T-helper 1 cell treated with Interleukin-12 subunit alpha and Interleukin-12 subunit beta and Interleukin-4 antibody, amounts not matched to agents 30 μg/mL and 1 μg/mL, for 36 hours (primary cell): ENCODE measurements around the gene ERCC6L2.

Experiments
- H3K27ac Mint-ChIP-seq: one replicate; pipeline ENCODE4 v1.8.0; 2021; ENCODE audit warnings: mild to moderate bottlenecking, mixed read lengths
- H3K27me3 Mint-ChIP-seq: one replicate; pipeline ENCODE4 v1.8.0; 2021; ENCODE audit warnings: low read depth, mixed read lengths
- H3K36me3 Mint-ChIP-seq: one replicate; pipeline ENCODE4 v1.8.0; 2021; ENCODE audit warnings: low read depth, mixed read lengths
- H3K4me1 Mint-ChIP-seq: one replicate; pipeline ENCODE4 v1.8.0; 2021; ENCODE audit warnings: low read depth, mixed read lengths
- H3K4me3 Mint-ChIP-seq: one replicate; pipeline ENCODE4 v1.8.0; 2021; ENCODE audit warnings: mild to moderate bottlenecking, moderate library complexity, mixed read lengths
- H3K9me3 Mint-ChIP-seq: one replicate; pipeline ENCODE4 v1.8.0; 2021; ENCODE audit warnings: mixed read lengths

ERCC6L2 gene, protein sequence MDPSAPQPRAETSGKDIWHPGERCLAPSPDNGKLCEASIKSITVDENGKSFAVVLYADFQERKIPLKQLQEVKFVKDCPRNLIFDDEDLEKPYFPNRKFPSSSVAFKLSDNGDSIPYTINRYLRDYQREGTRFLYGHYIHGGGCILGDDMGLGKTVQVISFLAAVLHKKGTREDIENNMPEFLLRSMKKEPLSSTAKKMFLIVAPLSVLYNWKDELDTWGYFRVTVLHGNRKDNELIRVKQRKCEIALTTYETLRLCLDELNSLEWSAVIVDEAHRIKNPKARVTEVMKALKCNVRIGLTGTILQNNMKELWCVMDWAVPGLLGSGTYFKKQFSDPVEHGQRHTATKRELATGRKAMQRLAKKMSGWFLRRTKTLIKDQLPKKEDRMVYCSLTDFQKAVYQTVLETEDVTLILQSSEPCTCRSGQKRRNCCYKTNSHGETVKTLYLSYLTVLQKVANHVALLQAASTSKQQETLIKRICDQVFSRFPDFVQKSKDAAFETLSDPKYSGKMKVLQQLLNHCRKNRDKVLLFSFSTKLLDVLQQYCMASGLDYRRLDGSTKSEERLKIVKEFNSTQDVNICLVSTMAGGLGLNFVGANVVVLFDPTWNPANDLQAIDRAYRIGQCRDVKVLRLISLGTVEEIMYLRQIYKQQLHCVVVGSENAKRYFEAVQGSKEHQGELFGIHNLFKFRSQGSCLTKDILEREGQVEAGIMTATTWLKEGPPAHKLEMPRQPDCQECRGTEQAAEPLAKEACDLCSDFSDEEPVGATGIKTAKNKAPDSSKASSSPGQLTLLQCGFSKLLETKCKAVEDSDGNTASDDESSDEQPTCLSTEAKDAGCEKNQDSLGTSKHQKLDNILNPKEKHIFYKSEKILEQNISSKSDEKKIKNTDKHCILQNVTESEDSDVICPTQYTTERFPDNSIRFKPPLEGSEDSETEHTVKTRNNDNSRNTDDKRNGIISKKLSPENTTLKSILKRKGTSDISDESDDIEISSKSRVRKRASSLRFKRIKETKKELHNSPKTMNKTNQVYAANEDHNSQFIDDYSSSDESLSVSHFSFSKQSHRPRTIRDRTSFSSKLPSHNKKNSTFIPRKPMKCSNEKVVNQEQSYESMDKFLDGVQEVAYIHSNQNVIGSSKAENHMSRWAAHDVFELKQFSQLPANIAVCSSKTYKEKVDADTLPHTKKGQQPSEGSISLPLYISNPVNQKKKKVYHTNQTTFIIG (N-terminal part only)

DNA sequence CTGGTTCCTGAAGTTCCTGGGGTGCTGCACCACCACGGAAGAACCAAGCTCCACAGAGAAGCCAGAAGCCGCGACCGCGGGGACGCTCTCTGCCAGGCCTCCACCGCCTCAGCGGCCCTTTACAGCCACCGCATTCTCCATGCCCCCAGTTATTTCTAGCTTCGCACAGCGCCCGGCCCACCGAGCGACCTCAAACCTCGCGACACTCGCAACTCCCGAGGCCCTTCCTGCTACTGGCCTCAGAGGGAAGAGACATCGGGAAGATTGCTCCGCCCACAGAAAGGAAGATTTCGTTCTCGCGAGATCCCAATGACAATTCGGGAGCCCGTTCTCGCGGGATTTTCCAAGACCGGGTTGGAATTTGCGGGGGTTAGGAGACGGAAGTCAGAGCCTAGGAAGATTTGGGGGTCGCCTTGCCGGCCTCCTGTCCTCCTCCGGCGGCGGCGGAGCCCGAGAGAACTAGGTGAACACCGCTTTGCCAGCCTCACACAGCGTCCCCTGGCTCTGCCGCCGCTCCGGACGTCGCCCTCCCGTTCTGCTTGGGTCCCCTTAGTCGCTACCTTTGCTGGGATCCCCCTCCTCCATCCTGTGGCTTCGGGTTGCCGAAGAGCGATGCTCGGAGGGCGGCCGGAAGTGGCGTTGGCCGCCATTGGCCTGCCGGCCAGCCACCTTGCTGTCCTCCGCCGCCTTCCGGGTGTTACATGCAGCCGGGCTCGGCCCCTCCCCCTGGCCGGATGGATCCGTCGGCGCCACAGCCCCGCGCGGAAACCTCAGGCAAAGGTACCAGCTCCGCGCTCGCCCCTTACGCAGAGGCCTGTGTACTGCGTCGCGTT, at the start of gene ERCC6L2:
TSS of gene ERCC6L2 (plus strand) at position 387 of the 833 bp plus-strand sequence. CDS start at position 735, 348 bp downstream.
- peaks cover 50% of the 10 kb centered on the region for H3K36me3 Mint-ChIP-seq
- H3K27ac Mint-ChIP-seq: no peak within 1 kb of the TSS
- no peaks in the 10 kb centered on the region for H3K27me3 Mint-ChIP-seq
- H3K4me1 Mint-ChIP-seq: peaks cover 23% of the 10 kb centered on the region
- peaks cover 6% of the 10 kb centered on the region for H3K9me3 Mint-ChIP-seq
- no peak within 1 kb of the TSS for H3K4me3 Mint-ChIP-seq

DNA sequence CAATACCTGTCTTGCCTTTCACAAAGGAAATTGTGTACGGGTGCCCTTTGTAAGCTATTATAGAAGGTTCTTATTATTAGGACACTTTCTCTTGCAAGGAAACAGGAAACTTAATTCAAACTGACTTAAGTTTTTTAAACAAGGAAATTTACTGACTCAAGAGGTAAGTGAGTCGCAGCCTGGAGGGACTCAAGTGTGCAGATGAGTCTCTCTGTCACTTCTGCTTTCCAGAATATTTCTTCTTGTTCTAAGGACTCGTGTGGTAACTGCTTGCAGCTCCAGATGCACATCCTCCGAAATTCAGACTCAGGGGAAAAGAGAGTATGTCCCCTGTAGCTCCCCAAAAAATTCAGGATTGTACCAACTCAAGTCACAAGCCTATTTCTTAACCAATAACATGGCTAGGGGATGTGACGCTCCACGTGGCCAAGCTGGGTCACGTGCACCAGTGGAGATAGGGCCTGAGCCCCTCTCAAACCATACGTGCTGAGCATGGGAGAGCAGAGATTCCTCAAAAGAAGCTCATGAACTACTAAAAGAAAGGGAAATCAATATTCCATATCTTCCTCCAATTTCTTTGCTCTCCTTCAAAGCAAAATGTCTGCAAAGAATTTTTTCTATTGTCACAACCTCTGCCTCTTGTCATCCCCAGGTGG, 49.2 kb upstream of the ERCC6L2 start:
- peaks cover 4% of the 10 kb centered on the region for H3K36me3 Mint-ChIP-seq
- H3K27ac Mint-ChIP-seq: no peak overlapping the region
- H3K4me3 Mint-ChIP-seq: no peak overlapping the region
- H3K4me1 Mint-ChIP-seq: peaks cover 29% of the 10 kb centered on the region
- H3K27me3 Mint-ChIP-seq: peaks cover 57% of the 10 kb centered on the region
- no peaks in the 10 kb centered on the region for H3K9me3 Mint-ChIP-seq

DNA sequence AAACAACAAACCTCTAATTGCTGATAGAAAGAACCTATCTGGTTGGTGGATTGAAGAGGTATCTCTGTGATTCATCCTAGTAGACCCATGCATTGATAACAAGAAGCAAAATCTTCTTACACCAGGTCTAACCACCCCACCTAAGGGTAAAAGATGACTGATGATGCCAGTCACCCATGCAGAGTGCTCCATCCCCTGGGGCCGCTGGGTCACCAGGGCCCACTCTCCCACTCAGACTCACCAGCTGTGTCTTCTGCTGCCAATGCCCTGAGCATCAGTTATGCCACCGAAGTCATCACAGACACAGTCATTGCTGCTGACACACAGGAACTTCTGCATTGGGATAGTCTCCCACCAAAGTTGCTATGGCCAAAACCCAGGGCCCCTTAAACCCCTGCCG, 44.7 kb upstream of the ERCC6L2 start:
- H3K4me1 Mint-ChIP-seq: peaks cover 12% of the 10 kb centered on the region
- H3K4me3 Mint-ChIP-seq: no peak overlapping the region
- peaks cover 39% of the 10 kb centered on the region for H3K27me3 Mint-ChIP-seq
- peaks cover 9% of the 10 kb centered on the region for H3K36me3 Mint-ChIP-seq
- no peaks in the 10 kb centered on the region for H3K9me3 Mint-ChIP-seq
- H3K27ac Mint-ChIP-seq: no peak overlapping the region

DNA sequence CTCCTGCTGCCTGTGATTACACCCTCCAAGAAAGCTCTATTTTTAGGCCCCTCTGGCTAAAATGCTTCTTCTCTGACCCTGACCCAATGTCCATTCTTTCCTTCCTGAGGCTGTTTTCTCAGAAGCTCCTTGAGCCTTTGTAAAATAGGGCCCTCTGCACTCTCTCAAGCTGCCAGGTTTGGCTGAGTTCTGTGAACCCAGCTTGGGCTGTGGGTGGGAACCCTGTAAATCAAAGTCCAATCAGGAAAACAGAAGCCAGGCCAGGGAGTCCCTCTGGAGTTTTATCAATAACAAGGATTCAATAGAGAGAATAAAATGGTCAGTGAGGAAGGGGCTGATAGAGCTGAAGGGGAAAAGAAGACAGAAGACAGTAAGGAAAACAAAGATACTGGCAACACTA, 43.7 kb upstream of the ERCC6L2 start:
- Mint-ChIP-seq H3K27ac (no peak overlapping the region), H3K9me3 (no peaks in the 10 kb centered on the region), H3K4me1 (peaks cover 9% of the 10 kb centered on the region), H3K36me3 (peaks cover 10% of the 10 kb centered on the region), H3K27me3 (peaks cover 33% of the 10 kb centered on the region), H3K4me3 (no peak overlapping the region)

DNA sequence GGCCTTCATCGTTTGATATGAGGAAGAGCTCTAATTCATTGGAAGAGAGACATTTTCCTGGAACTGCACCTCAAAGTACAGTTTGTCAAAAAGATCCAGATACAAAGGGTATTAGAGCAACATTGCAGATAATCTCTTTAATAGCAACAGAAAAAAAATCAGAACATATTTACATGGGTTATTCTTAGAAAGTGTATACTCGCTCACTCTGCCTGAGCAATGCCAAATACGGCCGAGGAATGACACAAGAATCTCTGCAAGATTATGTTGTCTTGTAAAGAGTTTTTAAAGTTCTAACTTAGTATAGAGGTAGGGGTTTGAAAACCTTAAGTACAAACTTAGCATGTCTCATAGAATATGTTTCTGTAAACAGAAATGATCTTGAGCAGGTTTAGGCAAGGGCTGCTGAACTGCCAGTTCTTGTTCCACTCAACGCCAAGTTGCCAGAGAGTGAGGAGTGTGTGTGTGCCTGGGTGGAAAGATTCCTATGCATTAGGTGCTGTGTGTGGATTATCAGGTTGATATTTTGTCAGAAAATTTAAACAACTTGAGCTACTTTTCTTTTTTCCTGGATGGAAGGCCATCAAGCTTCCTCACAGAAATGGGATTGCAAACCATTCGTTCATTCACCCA, 41.8 kb upstream of the ERCC6L2 start:
- Mint-ChIP-seq H3K36me3 (peaks cover 14% of the 10 kb centered on the region), H3K27me3 (peaks cover 18% of the 10 kb centered on the region), H3K4me3 (no peak overlapping the region), H3K4me1 (peaks cover 9% of the 10 kb centered on the region), H3K27ac (no peak overlapping the region), H3K9me3 (no peaks in the 10 kb centered on the region)

DNA sequence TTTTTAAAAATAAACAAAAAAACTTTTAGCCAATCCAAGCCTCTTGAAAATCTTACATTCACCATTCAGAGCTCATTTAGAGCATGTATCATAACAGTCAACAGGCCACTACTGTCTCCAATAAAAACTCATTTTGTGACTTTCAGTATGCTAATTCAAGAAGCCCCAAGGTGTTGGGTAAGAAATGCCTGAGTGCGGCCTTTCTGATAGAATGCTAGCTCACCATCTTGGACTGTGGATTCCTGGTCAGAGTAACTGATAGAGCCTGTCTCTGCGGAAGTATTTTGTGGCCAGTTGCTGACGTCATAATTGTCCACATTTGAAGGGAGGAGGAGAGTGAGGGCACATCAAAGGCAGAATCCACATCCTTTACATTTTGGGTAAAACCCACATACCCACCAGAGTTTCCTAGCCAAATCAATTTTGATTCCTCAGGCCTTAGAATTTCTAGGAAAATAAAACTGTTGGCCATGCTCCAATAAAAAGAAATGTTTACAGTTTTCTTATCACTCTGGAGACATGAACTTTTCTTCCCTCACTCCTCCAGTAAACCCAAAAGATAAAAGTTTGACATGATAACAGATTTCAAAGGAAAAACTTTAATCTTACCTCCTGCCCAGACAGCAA, 41.1 kb upstream of the ERCC6L2 start:
- Mint-ChIP-seq H3K36me3 (peaks cover 14% of the 10 kb centered on the region), H3K27ac (no peak overlapping the region)

DNA sequence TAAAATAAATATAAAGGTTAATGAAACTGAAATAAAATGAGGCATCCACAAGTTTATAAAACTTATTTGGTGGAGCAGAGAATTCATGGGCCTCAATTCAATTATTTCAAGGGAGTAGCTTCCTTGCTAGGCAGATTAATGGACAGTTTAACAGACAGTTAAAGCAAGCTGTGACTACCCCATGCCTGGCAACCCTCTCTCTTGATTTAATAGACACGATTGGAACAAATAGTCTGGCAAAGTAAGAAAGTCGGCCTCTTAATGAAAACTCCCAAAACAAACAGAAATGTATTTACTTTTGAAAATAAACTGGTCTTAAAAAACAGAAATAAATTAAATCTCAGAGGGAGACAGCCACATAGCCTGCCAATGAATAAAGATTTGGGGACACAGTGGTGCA, 40.1 kb upstream of the ERCC6L2 start:
- peaks cover 9% of the 10 kb centered on the region for H3K4me1 Mint-ChIP-seq
- H3K27ac Mint-ChIP-seq: no peak overlapping the region
- H3K4me3 Mint-ChIP-seq: no peak overlapping the region
- peaks cover 13% of the 10 kb centered on the region for H3K36me3 Mint-ChIP-seq
- peaks cover 10% of the 10 kb centered on the region for H3K27me3 Mint-ChIP-seq
- H3K9me3 Mint-ChIP-seq: no peaks in the 10 kb centered on the region

More for the DNA sequence above, 41.1 kb upstream of the ERCC6L2 start:
- Mint-ChIP-seq H3K9me3 (no peaks in the 10 kb centered on the region), H3K4me1 (peaks cover 9% of the 10 kb centered on the region), H3K4me3 (no peak overlapping the region), H3K27me3 (peaks cover 16% of the 10 kb centered on the region)

DNA sequence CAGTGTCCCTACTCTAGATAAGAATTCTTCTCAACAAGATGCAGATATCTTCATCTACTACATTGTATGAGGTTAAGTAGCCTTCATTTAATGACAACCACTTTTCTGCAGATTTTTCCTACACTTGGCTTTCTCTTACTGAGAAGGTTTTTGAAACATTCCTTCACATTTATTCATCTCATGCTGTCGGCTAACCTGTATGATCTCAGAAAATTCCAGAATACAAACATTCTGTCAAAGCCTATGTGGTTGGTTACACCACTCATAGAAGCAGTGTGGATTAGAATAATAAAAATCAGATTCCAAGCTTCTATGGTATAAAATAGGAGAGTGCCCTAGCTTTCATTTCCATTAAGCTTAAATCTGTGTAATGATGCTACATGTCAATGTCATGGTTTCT, 39.4 kb upstream of the ERCC6L2 start:
- peaks cover 9% of the 10 kb centered on the region for H3K4me1 Mint-ChIP-seq
- no peak overlapping the region for H3K4me3 Mint-ChIP-seq
- no peak overlapping the region for H3K27ac Mint-ChIP-seq
- H3K36me3 Mint-ChIP-seq: peaks cover 13% of the 10 kb centered on the region
- H3K9me3 Mint-ChIP-seq: no peaks in the 10 kb centered on the region
- peaks cover 10% of the 10 kb centered on the region for H3K27me3 Mint-ChIP-seq

DNA sequence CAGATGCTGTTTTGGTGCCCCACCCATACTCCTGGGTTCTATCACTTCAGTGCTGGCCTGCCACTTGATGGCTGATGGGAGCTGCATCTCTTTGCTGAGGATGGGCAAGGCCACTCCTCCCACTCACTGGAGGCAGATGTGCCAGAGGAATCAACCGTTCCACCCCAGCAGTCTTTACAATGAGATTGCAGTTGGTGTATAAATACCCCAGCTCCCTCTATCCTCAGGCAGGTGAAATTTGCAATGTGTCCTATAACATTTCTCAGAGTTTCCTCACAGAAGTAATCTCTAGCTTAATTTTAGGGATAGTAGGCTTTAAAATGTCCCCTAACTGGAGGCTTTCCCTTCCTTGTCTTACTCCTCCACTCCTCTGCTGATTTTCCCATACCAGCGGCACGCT, 36.5 kb upstream of the ERCC6L2 start:
- Mint-ChIP-seq H3K4me1 (peaks cover 7% of the 10 kb centered on the region), H3K9me3 (no peaks in the 10 kb centered on the region), H3K27ac (no peak overlapping the region), H3K4me3 (no peak overlapping the region), H3K36me3 (peaks cover 9% of the 10 kb centered on the region), H3K27me3 (no peaks in the 10 kb centered on the region)

DNA sequence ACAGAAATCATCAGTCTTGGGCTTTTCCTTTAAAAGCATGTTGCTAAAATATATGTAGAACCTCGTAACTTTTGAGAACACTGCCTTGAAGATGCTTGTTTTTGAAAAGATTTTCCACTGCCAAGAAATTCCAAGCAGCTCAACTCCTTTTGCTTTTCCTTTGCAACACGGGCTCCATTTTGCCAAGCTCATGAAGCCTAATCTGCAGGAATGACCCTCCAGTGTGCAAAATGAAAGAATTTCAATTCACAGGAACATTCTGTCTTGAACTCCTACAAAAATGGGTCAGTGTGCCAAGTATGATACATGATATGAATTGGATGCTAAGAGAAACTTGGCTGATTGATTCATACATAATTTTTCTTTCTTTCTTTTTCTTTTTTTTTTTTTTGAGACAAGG, 35.4 kb upstream of the ERCC6L2 start:
- Mint-ChIP-seq H3K27ac (no peak overlapping the region), H3K4me3 (no peak overlapping the region)

DNA sequence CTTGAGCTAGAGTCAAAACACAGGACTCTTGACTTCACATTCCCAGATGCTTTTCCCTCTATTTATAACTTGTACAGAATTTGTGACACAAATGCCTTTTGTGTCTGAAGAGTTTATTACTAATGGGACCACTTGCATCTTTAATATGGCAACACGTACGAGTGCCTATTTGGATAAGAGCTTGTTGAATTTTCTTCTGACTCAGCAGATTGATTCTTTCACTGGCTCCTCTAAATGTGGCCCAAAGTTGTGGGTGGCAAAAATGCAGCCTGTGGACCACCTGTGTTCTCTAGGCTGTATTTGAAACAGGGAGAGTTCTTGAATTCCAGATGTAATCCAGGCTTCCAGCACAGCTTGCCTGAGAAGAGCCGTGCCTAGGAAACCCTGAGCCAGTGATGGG, 34.1 kb upstream of the ERCC6L2 start:
- H3K27ac Mint-ChIP-seq: no peak overlapping the region
- no peak overlapping the region for H3K4me3 Mint-ChIP-seq
- H3K9me3 Mint-ChIP-seq: no peaks in the 10 kb centered on the region
- H3K4me1 Mint-ChIP-seq: no peaks in the 10 kb centered on the region
- no peaks in the 10 kb centered on the region for H3K27me3 Mint-ChIP-seq
- H3K36me3 Mint-ChIP-seq: peaks cover 13% of the 10 kb centered on the region

More for the DNA sequence above, 35.4 kb upstream of the ERCC6L2 start:
- no peaks in the 10 kb centered on the region for H3K4me1 Mint-ChIP-seq
- peaks cover 10% of the 10 kb centered on the region for H3K36me3 Mint-ChIP-seq
- no peaks in the 10 kb centered on the region for H3K27me3 Mint-ChIP-seq
- no peaks in the 10 kb centered on the region for H3K9me3 Mint-ChIP-seq

DNA sequence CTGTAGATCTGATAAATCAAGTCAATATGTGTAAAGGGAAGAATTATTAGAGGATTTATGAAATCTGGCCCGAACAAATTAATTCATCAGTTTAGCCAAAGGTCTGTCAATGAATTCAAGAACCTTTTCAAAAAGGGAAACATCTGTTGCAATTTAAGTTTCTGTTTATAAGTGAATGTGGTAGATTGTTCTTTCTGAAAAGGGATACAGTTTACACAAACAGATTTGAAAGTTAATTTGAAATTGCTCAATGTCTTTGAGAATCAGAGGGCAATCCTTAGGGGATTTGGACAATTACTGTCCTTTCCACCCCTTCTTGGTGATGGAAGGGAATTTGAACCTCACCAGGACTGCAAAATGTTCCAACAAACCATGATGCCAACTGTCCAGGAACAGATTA, 29.7 kb upstream of the ERCC6L2 start:
- Mint-ChIP-seq H3K36me3 (peaks cover 38% of the 10 kb centered on the region), H3K4me3 (no peak overlapping the region), H3K27me3 (no peaks in the 10 kb centered on the region), H3K27ac (no peak overlapping the region), H3K9me3 (peaks cover 21% of the 10 kb centered on the region), H3K4me1 (peaks cover 6% of the 10 kb centered on the region)

DNA sequence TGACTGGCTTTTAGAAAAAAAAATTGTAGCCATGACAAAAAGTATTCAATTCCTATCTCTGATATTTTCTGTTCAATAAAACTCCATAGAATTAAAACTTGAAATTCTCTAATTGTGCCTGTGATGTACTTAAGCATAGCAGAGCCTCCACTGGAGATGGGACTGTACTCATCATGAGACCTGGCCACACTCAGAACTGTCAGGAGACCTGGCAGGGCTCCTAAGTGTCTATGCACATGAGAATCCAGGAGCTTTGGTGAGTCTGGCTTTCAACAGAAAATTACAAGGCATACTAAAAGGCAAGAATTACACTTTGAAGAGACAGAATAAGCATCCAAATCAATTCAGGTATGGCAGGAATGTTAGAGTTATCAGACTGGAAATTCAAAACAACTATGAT, 26.7 kb upstream of the ERCC6L2 start:
- Mint-ChIP-seq H3K27ac (no peak overlapping the region), H3K9me3 (peaks cover 21% of the 10 kb centered on the region), H3K4me1 (peaks cover 28% of the 10 kb centered on the region), H3K36me3 (peaks cover 47% of the 10 kb centered on the region), H3K4me3 (no peak overlapping the region), H3K27me3 (no peaks in the 10 kb centered on the region)
